Fibroblast of upper back skin (primary cell): Measurements from ENCODE around the gene TRNT1.
A peak's percentile ranks its signal among the peaks of the same experiment; 100 is the strongest.

ENCODE experiments used
- DNase-seq: peaks from one replicate; pipeline ENCODE4 v3.0.0-alpha.2; 2013

The TRNT1 gene

DNA sequence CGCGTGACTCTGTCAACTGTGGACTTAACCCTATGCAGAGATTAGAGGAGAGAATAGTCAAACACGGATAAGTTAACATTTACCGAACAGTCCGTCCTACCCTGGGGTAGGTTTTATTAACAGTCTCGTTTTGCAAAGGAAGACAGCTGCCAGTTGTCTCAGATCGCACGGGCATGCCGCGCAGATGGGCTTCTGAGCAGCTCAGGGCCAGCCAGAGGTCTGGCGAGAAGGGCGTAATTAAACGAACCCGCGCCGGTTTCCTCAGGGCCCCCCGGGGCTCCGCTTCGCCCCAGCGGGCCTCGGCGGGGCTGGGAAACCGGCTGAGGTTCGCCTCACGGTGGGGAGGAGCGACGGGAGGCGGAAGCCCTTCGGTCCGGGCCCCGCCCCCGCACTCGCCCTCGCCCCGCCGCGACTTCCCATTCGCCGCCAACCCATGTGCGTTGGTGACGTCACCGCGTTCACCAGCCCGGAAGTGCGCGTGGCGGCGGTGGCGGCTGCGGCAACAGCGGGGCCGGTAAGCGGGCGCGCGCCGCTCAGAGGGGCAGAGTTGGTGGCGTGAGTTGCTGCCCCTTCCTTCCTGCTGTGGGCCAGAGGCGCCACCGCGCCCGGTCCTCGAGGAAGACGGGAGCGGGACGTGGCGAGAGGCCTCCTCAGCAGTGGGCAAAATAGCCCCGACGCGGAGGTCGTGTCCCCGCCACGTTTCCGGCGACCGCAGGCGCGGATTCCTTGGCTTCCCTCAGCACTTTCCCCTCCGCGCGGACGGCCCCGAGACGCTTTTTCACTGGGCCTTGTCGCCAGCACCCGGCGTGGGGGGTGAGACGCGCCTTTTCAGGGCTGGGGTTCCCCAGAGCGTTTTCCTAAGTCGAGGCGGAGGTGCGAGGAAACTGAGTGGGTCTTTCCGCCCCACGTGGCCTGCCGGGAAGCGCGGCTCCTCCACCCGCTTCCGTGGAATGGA is at the start of gene TRNT1:
TRNT1 (plus strand) TSS at position 464 of the 955 bp plus-strand sequence. CDS start 2,101 bp downstream, outside the sequence.
- DNase-seq: peak; percentile 94

DNA sequence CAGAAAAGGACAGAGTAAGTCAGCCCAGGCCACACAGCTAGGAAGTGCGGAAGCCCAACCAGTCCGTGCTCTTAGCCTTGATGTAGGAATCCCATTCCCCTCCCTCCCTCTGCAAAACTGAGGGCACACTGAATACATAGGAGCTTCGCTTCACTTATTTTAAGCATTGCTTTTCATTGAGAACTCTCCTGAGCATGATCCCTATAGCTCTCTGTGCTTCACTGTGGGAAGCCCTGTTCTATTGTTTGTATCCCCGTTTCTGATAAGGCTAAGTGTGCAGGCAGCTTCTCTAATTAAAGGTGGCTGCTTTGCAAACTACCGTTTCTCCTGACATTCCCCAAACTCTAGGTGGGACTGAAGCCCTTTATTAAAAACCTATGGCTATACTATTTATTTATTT is 46.4 kb upstream of the TRNT1 start:
- DNase-seq: no peak

DNA sequence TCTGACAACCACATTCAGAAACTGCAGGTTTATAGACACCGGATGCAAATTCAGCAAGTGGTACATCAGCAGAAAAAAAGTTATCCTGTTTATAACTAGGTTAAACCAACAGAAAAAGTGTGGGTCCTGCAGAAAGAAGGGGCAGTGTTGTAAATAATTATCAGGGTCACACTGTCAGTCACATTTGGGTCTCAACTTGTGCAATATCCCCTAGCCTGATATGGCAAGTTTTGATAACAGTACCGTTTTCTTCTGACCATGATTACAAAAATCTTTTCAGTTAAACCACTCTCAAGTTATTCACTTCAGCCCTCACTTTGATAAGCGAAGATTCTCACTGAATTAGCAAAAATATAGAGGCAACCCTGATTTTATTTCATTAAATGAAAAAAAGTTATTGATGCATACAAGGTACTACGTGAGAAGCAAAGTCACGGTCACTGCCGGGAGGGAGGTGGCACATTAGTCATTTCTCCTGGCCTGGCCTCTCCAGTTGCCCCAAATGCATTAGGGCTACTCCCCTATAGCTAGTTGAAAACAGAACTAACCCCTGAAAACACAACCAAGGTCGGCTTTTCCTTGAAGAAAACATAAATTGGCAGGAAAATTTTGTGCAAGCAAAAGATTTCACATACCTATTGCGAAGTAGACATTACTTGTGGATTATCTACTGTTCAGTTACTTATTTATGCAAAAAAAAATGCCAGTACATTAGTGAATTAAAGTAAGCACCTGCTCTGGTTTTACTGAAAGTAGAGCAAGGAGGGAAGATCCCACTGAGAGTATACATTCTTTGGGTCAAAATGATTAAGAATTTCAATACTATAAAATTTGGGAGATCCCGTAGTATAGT is 45.1 kb upstream of the TRNT1 start:
- no peak for DNase-seq

DNA sequence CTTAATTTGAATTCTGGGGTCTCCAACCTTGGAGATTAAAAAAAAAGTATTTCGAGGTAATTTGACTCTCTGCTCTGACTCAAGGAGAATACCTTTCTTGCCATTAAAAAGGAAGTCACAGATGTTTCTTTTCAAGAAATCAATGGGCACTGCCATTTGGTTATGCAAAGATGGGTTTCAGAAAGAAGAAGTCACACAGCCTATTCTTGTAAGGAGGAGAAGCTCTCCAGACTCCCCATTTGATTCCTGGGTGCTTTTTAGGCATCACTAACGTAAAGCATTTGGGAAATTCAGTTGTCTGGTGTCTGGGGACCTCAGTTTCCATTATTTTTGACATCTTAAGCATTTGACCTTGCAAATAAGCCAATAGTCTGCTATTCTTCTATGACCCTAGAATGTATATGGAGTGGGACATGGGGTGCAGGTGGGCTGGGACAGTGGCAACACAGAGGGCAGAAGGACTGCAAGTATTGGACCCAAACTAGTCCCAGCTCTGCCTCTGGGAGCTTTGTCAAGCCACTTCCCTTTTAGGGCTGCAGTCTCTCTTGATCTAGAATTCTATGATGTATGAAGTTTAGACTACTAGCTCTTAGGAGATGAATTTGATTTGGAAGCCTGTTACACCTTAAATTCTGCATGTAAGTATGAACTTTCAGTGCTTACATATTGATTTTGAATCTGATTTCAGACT is 44.4 kb upstream of the TRNT1 start:
- no peak for DNase-seq

DNA sequence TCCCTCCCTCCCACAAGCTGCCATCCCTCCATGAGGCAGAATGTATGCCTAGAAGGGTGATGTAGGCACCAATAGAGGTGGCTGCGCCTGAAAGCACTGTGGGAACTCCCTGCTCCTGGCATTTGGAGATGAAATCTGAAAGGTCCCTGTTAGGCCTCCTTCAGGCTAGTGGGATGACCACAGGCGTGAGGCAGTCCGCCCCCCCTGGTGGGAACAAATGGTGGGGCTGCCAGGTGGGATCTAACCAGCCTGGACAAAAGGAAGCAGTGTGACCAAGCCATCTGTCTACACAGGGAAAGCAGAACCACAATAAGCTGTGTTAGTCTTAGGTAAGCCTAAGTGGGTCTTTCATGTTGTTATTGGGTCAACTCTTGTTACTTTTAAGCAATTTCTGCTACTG is 41.9 kb upstream of the TRNT1 start:
- DNase-seq: no peak

DNA sequence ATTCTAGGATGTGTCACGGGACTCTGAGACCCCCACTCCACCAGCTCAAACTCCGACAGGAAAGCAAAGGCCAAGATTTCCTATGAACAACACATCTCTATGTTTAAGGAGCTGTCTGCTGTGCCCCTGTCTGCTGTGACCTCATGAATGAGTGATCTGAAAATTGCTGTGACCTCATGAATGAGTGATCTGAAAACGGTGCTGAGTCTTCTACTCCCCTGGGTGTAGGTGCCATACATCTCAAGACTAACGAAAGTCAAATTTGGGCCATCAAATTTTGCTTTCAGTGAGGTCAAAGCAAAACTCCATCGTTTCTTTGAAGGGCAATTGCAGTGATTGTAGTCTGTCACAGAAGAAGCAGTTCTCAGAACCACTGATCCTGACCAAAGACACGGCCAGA is 41.0 kb upstream of the TRNT1 start:
- DNase-seq: no peak

DNA sequence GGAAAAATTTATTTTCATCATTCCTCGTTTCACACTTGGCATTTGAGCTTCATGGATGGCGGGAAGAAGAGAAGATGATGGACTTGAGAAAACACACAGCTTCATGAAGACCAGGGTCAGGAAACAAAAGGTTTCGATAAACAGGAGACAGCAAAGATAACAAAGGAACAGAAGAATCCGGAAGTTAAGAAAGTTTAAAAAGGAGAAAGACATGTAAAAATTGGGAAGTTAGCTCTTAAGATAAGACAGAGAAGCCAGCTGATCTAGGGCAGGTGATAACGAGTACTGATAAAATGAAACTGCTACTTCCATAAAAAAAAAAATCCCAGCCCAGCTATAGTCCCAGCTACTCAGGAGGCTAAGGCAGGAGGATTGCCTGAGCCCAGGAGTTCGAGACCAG is 40.5 kb upstream of the TRNT1 start:
- no peak for DNase-seq

DNA sequence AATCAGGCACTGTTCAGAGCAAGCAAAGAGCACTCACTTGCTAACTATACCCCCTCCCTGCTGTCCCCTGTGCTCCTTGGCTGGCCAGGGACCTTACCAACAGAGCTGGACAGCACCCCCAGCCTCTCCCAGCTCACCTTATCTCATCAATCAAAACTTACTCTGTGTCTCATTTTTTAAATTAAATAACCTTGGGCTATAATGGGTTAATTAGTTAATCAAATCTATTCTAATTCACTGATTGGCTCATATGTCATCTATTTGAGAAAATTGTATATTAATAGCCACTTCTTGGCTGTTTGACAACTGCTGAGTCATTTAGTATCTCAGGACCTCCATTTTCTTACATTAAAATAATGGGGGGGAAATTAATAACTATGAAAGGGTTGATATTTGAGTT is 39.5 kb upstream of the TRNT1 start:
- DNase-seq: no peak

DNA sequence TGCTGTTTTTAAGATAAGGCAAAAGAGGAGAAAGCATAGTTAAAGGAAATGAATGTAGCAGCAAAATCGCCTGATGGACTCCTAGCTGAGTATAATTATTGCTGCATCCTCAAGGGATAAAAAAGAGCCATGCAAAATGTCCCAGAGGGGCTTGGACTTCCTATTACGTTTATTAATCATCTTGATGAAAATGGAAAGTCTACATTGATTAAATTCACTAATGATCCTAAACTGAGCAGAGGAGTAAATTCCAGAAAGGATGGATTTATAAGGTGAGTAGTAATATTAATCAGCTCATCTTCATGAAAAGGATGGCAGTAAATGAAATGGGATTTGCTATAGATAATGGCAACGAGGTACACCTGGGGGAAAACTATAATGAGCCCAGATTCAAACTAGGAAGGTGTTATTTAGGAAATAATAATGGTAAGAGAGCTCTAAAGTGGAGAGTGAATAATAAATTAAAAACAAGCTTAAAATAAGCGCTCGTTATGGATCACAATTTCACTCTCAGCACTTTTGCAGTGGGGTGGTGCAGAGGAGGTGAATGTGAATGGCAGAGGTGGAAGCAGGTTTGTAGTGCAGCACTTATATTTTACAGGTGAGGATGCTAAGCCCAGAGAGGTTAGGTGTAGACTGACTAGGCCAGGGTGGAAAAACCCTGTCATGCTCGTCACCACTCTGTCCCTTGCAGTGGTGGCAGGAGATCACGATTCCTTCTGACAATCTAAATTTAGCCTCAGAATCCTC is 38.8 kb upstream of the TRNT1 start:
- DNase-seq: no peak

DNA sequence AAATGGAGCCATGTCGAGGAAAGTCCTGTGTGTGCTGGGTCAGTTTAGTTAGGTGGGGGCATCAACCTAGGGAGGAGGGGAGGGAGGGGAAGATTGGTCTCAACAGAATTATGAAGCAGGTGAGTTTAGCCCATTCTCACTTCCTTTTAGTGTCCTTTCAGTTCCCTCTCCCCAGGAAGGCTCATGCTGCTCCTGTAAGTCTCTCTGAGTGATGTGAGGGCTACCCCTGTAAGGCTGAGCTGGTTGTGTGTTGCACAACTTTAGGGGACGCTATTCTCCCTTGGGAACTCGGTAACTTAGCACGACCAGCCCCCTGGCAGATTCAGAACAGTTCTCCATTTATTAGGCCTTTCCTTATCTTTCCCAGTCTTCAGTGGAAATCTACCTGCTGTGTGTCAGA is 37.7 kb upstream of the TRNT1 start:
- no peak for DNase-seq

DNA sequence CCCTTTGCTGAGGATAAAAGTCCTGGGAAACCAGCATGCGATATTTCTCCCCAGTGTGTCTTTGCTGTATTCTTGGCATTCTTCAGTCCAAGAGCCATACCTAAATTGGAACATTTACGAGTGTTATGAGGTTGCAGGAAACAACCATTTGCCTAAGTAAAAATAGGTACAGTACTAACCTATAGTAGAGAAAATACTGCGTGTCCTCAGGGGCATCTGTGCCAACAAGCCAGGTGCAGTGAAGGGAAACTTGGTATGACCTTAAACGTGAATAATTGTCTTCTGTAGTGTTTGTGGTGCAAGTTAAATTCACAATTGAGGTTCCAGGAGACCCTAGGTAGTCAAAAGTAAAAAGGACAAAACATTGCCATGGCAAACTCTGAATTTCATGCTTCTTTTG is 28.8 kb upstream of the TRNT1 start:
- DNase-seq: no peak

DNA sequence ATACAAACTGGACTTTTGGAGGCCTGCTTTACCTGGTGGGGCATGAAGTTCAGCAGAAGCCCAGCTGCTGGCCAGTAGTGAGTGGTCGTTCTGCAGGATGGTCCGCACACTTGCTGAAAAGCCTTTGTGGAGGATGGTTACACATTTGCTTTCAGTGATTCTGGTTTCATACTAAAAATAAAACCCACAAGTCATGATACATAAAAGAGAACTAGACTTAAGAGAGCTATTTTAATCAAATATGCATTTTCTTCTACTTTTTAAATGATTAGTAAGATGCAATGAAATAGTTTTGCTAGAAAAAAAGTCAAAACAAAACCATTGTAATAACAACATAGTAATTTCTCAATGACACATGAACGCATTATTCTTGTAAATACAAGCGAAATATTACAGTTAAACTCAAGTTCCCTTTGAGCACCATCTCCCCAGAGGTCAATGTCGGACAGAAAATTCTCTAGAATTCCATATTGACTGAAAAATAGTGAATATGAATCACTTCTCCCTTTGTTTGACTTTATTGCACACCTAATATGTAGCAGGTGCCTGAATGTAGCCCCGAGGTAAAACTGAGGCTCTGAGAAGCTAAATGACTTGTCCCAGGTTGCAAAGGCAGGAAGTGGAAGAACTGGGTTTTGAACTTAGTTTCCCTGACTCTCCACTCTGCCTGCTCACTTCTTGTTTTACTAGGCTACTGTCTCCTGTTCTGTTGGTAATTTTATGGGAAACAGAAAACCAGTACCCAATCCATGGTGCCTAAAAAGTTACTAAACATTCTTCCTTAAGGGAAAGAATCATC is 24.9 kb upstream of the TRNT1 start:
- no peak for DNase-seq

DNA sequence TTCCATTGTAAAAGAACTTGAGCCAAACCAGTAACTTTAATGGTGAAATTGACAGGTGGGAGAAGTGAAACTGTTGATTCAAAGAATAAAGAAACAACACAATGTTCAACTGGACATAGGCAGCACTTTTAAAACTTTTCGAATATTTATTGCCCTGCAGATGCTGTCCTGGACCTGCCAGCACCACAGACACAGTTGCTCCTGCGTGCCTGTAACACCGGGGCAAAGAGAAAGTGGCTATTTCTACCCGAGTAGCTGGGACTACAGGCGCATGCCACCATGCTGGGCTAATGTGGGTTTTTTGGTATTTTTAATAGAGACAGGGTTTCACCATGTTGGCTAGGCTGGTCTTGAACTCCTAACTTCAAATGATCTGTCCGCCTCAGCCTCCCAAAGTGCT is 24.0 kb upstream of the TRNT1 start:
- no peak for DNase-seq

DNA sequence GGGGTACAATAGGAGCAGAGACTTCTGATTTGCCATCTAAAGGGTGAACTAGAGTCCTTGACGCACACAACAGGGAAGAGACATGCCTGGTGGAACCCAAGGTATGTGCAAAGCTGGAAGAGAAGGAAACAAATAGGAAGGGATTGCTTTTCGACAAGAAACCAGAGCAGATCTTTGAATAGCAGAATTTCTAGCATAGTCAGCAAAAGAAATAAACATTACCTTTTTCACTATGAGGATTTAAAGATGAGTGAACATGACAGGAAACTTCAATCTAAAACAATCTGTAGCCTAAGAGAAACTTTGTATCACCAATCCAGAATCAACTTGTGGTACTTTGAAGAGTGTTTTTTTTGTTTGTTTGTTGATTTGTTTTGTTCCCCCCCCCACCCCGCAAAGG is 21.5 kb upstream of the TRNT1 start:
- DNase-seq: no peak

DNA sequence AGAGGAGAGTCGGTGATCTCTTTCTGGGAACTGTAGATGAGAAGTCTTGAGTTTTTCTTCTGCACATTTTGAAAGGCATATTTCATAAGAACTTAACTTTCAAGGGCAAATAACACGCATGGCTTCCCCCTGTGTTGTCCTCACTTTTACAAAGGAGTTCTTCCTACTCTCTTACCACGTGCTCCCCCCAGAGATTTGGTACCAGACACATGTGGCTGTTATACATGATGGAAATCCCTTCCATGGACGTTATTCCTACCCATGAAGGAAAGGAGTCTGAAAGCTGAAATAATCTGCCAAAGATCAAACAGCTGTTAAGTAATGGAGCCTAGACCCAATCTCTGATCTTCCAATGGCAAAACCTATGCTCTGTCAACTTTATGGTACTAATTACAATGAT is 20.9 kb upstream of the TRNT1 start:
- DNase-seq: no peak

DNA sequence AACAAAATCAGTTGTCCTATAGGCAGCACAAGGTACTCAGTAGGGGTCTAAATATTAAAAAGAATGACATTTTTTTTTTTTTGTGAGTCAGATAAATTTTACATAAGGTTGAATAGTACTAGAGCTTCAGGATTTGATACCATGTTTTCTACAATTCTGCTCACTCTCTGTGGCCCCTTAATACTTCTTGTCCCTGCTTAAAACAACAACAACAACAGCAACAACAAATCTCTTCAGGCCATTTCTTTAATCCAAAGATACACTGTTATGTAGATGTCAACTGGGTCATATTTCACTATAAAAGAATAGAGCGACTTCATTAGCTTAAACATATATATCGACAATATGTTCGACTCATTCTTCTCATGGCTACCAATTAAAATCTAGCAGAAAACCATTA is 19.6 kb upstream of the TRNT1 start:
- DNase-seq: no peak

DNA sequence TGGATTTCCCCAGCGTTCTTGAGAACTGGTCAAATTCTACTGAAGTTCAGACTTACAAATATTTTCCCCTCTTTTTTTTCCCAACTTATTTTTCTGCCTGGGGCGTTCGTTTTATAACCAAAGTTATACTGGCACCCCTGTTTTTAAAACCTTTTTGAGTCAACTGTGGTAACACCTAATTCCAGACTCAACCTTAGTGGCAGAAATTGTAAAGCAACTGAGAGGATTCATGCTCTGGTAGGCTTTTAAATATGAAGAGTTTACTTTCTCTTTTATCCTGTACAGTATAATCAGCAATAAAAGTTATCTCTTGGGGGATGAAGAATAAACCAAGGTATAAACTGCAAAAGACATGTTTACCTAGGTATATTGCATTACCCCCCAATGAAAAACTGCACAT is 18.9 kb upstream of the TRNT1 start:
- no peak for DNase-seq

DNA sequence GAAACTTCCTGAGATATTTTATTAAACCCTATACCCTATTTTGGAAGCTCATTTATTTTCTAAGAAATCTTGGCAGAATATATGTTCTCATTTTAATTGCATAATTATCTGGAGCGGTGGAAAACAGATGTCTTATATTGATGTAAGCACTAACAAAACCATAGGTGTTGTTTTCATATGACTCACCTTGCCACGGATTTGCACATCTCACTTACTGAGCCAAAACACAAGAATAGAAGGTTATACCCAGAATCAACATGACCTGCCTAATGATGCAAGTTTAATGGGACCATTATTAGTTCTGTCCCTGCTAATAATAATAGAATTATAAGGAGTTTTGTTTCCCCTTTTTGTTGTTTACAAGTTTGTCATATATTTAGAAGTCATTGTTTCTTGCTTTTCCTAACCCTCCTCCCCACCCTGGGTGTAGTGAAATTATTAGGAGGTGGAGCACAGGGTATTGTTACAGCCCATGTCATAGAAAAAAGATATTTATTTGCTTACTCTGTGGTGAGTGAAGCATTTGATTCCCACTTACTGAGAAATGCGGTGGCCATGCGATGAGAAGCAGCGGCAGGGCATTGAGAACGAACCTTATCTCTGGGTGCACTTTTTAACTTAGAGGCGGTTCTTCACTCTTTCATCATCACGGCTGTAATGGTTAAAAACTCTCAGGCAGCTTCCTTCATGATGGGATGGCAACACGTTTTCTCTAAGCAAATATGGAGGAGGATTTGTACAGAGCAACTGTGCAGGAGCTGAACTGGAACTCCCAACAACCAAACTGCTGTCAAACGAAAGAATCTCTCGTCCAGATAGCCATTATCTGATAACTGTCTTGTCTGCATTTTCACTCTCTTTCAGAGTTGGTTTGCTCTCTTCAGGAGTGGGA is 17.1 kb upstream of the TRNT1 start:
- DNase-seq: no peak

DNA sequence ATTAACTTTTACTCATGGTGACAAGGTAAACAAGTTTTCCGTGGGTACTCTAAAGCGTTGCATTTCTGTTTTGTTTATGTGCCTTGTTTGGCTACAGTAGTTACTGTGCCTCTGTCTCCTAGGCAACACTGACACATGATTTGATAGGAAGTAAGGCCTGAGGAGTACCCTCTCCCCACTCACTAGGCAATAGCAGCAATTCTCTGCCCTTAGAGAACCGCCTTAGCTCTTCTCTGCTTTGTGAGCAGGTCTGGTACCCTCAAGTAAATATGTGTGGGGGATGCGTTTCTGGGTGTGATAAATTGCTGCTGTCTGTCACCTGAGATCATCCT is 16.5 kb upstream of the TRNT1 start, which contains the start of gene IL5RA:
IL5RA (minus strand) TSS at position 76 of the 332 bp plus-strand sequence. CDS start 5,390 bp downstream, outside the sequence.
- no peak for DNase-seq

DNA sequence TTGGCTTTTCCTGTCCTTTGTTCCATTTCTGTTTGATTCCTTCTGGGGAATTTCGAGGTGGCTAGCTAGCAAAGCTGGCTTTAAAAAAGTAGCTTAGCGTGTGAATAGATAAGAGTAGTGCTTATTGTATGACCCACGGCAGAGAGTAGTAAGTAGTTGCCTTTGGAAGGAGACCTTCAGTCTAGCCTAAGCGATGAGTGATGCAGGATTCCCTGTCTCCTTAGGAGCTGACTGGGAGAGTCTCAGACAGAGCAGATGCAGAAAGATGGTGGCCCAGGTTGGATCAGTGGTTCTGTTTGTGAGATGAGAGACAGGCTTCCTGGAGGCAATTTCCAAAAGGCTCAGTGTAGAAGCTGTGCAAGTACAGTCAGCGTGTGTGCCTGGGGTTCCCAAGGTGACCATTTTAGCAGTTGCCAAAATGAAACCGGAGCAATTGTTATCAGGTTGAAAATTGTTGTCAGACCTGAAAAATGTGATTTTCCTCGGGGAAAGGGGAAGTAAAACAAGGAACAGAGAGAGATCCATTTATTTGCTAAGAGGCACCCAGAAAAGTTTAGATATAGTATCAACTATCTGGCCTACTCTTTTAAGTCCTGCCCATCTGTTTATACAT is 15.9 kb upstream of the TRNT1 start:
- DNase-seq: no peak
